HPDE6-E6E7 (cell line): ENCODE measurements around the gene RESP18.
A peak's percentile ranks its signal among the peaks of the same experiment; 100 is the strongest.
"Not testable (repeated sequence)": the region's sequence is repeated elsewhere in the genome, so short reads cannot be mapped to it uniquely, and the experiment has no call there.

ENCODE experiments used
- DNase-seq: peaks from one replicate; pipeline ENCODE4 v3.0.0; 2011; ENCODE audit warnings: missing footprints; ENCODE audit errors: extremely low spot score

The RESP18 gene

DNA sequence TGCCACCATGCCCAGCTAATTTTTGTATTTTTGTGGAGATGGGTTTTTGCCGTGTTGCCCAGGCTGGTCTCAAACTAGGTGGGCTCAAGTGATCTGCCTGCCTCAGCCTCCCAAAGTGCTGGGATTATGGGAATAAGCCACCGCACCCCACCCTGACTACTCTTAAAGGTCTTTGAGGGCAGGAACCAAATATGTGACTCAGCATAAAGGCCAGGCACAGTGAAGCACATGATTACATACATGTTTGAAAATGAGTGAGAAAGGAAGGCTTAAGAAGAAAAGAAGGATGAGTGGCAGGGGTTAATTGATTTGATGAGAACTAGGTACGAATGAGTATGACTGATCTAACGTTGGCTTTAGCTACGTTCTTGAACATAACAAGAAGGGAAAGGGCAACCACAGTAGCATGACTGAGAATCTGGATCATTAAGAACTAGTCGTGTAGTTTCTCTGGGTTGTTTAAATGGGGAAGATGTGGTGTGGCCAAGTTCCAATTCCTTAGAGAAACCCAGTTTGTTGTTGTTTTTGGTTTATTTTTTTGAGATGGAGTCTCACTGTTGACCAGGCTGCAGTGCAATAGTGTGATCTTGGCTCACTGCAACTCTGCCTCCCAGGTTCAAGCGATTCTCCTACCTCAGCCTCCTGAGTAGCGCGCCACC, 6.8 kb downstream of the RESP18 start:
- no peak for DNase-seq

DNA sequence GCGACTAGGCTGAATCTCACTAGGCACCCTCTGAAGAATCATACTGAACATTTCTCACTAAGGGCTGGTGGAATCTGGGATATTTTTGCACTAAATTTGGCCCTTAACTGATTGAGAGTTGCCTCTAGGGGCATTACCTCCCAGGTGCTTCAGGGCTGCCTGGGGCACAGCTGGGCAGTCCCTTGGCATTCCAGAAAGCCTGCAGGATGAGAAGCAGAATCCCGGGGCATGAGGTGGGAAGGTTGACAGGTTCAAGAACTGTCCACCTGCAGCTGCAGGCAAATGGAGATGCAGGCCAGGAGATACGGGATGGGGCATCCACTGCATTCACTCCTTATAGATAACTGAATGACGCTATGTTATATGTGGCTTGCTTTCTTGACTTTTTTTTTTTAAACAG, 7.4 kb downstream of the RESP18 start:
- no peak for DNase-seq

DNA sequence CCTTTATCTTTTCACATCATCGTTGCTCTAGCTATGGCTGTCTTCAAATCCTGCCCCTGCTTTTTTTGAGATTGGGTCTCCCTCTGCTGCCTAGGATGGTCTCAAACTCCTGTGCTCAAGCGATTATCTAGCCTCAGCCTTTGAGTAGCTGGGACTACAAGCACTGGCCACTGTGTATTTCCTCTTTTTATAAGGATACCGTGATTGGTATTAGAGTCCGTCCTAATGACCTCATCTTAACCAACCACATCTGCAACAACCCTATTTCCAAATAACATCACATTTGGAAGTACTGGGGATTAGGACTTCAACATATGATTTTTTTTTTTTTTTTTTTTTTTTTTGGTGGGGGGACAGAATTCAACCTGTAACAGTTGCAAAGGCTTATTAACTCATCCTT, 9.1 kb downstream of the RESP18 start:
- no peak for DNase-seq

- DNase-seq = no peak
Observed at GRCh38 chr2:219314804-219315468, 17.6 kb downstream of the RESP18 start.

DNA sequence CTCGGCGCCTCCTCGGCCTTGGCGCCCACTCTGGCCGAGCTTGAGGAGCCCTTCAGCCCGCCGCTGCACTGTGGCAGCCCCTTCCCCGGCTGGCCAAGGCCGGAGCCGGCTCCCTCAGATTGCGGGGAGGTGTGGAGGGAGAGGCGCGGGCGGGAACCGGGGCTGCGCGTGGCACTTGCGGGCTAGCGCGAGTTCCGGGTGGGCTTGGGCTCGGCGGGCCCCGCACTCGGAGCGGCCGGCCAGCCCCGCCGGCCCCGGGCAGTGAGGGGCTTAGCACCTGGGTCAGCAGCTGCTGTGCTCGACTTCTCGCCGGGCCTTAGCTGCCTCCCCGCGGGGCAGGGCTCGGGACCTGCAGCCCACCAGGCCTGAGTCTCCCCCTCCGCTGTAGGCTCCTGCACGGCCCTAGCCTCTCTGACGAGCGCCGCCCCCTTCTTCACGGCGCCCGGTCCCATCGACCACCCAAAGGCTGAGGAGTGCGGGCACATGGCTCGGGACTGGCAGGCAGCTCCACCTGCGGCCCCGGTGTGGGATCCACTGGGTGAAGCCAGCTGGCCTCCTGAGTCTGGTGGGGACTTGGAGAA, 19.8 kb downstream of the RESP18 start:
- not testable (repeated sequence) for DNase-seq

- DNase-seq = no peak
Observed at GRCh38 chr2:219309278-219309677, 23.3 kb downstream of the RESP18 start, which contains the start of gene PTPRN. PTPRN (minus strand) TSS chr2:219309401; CDS start chr2:219309332, 69 bp downstream.

GRCh38 chr2:219308142-219309101, 24.1 kb downstream of the RESP18 start:
- peak; percentile 64 for DNase-seq

- DNase-seq = no peak
Observed at GRCh38 chr2:219306047-219306446, 26.5 kb downstream of the RESP18 start.

DNA sequence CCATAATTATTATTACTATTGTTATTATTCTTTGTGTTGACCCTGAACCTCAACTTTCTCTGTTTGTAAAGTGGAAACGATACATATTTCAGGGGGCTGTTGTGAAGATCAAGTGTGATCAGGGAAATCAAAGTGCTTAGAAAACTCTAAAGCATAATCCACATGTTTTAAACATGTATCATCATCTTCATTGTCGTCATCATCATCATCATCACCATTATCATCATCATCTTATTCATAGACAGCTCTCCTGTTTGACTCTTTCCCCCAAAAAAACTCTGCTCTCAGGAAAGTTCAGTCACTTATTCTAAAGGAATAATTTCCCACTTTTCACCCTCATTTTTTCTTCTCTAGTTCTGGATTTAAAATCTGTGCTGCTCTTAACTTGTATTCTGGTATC, 28.3 kb downstream of the RESP18 start:
- DNase-seq = no peak

GRCh38 chr2:219302412-219302968, 30.1 kb downstream of the RESP18 start:
- DNase-seq = no peak

DNA sequence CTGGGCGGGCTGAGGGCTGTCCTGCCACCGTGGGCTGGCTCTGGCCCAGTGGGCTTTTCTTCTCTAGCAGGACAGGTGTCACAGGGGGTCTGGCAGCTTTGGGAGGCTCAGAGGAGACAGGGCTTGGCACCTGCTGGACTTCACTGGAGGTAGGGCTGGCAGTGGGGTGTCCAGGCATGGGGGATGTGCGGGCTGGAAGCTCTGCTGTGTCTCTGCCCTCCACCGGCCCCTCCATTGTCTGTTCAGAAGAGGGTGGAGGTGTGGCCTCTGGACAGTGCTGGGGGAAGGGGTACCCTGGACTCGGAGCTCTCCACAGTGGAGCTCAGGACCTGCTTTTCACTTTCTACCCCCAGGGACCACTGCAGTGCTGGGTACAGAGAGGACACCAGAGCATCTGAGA, 32.5 kb downstream of the RESP18 start:
- DNase-seq = no peak

- no peak for DNase-seq
Observed at GRCh38 chr2:219299372-219299760, 33.2 kb downstream of the RESP18 start.

DNA sequence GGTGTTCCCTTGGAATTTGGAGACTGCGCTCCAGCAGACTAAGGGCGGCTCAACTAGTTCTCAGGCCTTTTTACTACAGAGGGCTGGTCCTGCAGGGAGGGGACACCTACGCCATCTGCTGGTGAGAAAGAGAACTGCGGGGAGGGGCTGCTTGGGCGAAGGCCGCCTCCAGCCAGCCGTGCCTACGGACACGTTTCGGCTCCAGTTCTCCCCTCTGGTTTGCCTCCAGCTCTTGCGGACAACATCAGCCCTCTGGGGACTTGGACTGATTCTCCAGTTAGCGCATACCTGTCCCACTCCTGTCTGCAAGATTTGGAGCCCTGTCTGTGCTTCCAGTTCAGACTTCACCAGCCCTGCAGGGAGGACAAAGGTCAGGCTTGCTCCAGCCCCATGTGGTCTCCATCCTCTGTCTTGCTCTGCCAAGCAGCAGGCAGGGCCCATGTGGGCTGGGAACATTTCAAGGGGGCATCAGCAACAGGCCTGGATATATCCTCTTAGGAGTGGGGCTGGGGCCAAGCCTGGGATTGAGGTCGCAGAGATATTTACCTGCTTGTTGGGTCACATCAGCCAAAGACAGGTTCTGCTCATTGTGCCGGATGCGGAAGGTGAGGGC, 33.7 kb downstream of the RESP18 start:
- DNase-seq = peak; percentile 90

GRCh38 chr2:219297766-219298456, 34.6 kb downstream of the RESP18 start:
- DNase-seq = no peak

GRCh38 chr2:219296631-219297391, 35.7 kb downstream of the RESP18 start:
- DNase-seq = no peak

DNA sequence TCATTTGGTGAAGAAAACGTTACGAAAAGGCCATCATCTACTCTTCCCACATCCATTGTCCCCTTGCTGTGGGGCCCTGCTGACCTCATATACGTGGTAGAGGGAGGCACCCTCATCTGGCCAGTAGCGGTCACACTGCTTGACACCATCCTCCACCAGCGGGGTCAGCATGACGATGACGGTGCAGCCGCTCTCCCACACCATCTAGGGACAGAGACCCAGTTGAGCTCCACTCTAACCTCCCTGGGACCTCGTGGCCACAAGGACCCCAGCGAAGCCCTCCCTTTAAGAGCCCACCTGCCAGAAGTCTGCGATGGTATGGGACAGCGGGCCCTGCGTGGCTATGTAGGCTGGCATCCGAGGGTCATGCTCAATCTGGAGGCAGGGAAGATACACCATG, 36.4 kb downstream of the RESP18 start:
- no peak for DNase-seq

DNA sequence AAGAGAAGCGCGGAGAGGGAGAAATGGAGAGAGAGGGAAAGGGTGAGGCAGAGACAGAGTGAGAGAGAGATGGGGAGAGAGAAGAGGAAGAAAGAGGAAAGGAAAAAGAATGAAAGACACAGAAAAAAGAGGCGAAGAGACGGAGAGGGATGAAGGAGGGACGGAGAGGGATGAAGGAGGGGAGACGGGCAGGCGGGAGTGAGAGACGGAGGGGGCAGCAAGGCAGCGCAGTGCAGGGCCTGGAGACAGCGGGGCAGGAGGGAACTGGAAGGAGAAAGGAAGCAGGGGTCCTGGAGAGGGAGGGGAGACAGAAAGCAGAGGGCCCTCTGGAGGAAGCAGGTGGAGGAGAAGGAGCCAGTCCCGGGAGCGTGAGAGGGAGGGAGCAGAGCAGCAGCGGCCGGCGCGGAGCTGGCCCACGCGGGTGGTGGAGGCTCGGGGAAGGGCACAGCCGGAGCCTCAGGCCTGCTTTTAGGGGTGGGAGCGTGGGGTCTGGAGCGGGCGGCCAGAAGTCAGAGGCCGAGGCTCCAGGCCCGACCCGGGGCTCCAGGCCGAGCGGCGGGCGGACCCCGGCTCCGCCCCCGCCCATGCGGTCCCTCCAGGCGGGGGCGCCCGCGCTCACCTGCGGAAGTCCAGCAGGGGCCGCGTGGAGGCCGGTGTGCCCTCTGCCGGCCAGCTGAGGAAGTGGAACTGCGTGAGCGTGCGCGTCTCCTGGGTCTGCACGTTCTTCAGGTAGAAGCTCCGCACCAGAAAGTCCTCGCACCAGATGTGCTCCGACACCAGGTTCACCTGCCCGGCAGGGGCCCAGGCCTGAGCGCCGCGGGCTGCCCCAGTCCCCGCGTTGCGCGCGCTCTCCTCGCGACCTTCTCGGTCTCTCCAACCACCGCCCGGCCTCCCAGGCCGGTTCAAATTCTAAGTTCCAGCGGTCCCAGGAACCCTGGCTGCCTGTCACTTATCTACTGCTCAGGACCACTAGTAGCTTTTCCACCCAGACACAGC, 37.9 kb downstream of the RESP18 start:
- DNase-seq = peak; percentile 83

DNA sequence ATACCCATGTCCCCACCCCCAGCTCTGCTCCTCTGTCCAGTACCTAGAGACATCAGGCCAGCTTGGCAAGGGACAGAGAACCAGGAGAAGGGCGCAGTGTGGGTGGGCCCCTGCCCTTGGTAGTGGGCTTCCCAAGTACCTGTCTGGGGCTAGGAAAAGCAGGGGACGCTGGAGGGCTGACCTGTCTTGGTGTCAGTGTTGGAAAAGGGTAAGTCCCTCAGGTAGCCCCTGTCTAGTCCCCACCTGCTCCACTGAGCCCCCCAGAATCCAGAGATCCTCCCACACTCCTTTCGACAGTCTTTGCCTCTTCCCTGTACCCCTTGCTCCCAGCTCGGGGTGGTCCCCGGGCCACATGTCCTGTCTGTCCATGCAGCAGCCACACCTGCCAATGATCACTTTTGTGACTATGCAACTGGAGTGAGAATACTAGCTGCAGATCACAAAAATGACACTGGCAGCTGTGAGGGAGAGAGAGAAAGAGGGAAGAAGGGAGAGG, 38.8 kb downstream of the RESP18 start:
- DNase-seq = no peak
